CD14-positive monocyte (primary cell): ENCODE data around the gene PMM2. TPM values are rescaled to one million over a fixed set of nuclear protein-coding genes. Genes with fewer than 3 reads are reported as not detected.

Source experiments
- DNase-seq, 3 donors: peaks; one replicate each; pipeline ENCODE4 v3.0.0-alpha.2; 2011 to 2022
- H2AFZ ChIP-seq: 2 replicates; pipeline ENCODE4 v1.6.0; 2012; ENCODE audit warnings: mild to moderate bottlenecking, low read depth, low read length, inconsistent platforms; ENCODE audit not compliant: insufficient read depth, poor library complexity, severe bottlenecking
- H3K27ac ChIP-seq, 2 donors: 1 replicate in 1 of 2; 2 replicates in 1 of 2; pipeline ENCODE4 v1.5.1; 2012 to 2013; ENCODE audit warnings: low read length in 2 of 2, control low read depth in 1 of 2, inconsistent platforms in 1 of 2, low read depth in 1 of 2, mild to moderate bottlenecking in 1 of 2
- H3K27me3 ChIP-seq, 2 donors: one replicate each; pipeline versions ENCODE4 v1.6.0 to v1.6.1; 2011 to 2013; ENCODE audit warnings: low read length in 2 of 2; ENCODE audit not compliant: control insufficient read depth in 2 of 2, insufficient read depth in 2 of 2
- H3K36me3 ChIP-seq, 2 donors: replicated peaks in 1 of 2; 1 replicate in 1 of 2; 2 replicates in 1 of 2; pipeline versions ENCODE4 v1.5.1 to v1.6.1; 2012 to 2013; ENCODE audit warnings: low read length in 2 of 2, control low read depth in 1 of 2, inconsistent platforms in 1 of 2, mild to moderate bottlenecking in 1 of 2; ENCODE audit not compliant: insufficient read depth in 2 of 2, control insufficient read depth in 1 of 2
- H3K4me1 ChIP-seq, 2 donors: 1 replicate in 1 of 2; 2 replicates in 1 of 2; pipeline versions ENCODE4 v1.5.1 to v1.6.1; 2012 to 2013; ENCODE audit warnings: low read length in 2 of 2, control low read depth in 1 of 2, inconsistent platforms in 1 of 2, mild to moderate bottlenecking in 1 of 2, moderate library complexity in 1 of 2; ENCODE audit not compliant: insufficient read depth in 2 of 2, control insufficient read depth in 1 of 2
- H3K4me2 ChIP-seq: replicated peaks from 2 replicates; pipeline ENCODE3; 2012; ENCODE audit warnings: low read length, moderate library complexity, mild to moderate bottlenecking; ENCODE audit not compliant: poor library complexity, severe bottlenecking; ENCODE audit errors: extremely low read depth
- H3K4me3 ChIP-seq, 3 experiments: fragments of 200-600 bp in 1 of 3; sonication (generic) in 1 of 3; replicated peaks in 1 of 3; 1 replicate in 2 of 3; 2 replicates in 1 of 3; pipeline ENCODE4 v1.5.1; 2011 to 2013; ENCODE audit warnings: low read length in 3 of 3, mild to moderate bottlenecking in 3 of 3, control low read depth in 2 of 3, low read depth in 2 of 3, inconsistent platforms in 1 of 3, moderate library complexity in 1 of 3
- H3K79me2 ChIP-seq: 2 replicates; pipeline ENCODE4 v1.6.0; 2012; ENCODE audit warnings: mild to moderate bottlenecking, control low read depth, inconsistent platforms, low read length, moderate library complexity; ENCODE audit not compliant: insufficient read depth
- H3K9ac ChIP-seq: 2 replicates; pipeline ENCODE4 v1.6.0; 2017; ENCODE audit warnings: low read length, mild to moderate bottlenecking; ENCODE audit not compliant: insufficient read depth, poor library complexity, severe bottlenecking
- H3K9me3 ChIP-seq, 2 donors: replicated peaks in 1 of 2; 1 replicate in 1 of 2; 2 replicates in 1 of 2; pipeline versions ENCODE4 v1.5.1 to v1.6.1; 2012 to 2013; ENCODE audit warnings: low read length in 2 of 2, control low read depth in 1 of 2; ENCODE audit not compliant: control insufficient read depth in 1 of 2, insufficient read depth in 1 of 2
- H4K20me1 ChIP-seq: 2 replicates; pipeline ENCODE4 v1.6.0; 2012; ENCODE audit warnings: mild to moderate bottlenecking, low read length, control low read depth, moderate library complexity; ENCODE audit not compliant: insufficient read depth
- H3K27ac Mint-ChIP-seq, 7 donors: one replicate each; pipeline ENCODE4 v1.8.0; 2020; ENCODE audit warnings: mild to moderate bottlenecking in 7 of 7, mixed read lengths in 7 of 7, moderate library complexity in 6 of 7, inconsistent platforms in 2 of 7
- H3K27me3 Mint-ChIP-seq, 3 donors: one replicate each; pipeline ENCODE4 v1.8.0; 2021 to 2022; ENCODE audit warnings: low read depth in 3 of 3, mild to moderate bottlenecking in 3 of 3, mixed read lengths in 3 of 3, moderate library complexity in 3 of 3, inconsistent platforms in 1 of 3
- H3K36me3 Mint-ChIP-seq, 2 donors: one replicate each; pipeline ENCODE4 v1.8.0; 2020; ENCODE audit warnings: mixed read lengths in 2 of 2, inconsistent platforms in 1 of 2, mild to moderate bottlenecking in 1 of 2
- H3K4me1 Mint-ChIP-seq: one replicate; pipeline ENCODE4 v1.8.0; 2020; ENCODE audit warnings: mild to moderate bottlenecking, mixed read lengths
- H3K4me3 Mint-ChIP-seq, 2 donors: one replicate each; pipeline ENCODE4 v1.8.0; 2020; ENCODE audit warnings: mild to moderate bottlenecking in 2 of 2, mixed read lengths in 2 of 2, moderate library complexity in 1 of 2
- H3K9me3 Mint-ChIP-seq, 7 donors: one replicate each; pipeline ENCODE4 v1.8.0; 2020 to 2022; ENCODE audit warnings: mixed read lengths in 7 of 7, mild to moderate bottlenecking in 6 of 7, moderate library complexity in 6 of 7, inconsistent platforms in 2 of 7
- CTCF ChIP-seq: fragments of 200-600 bp; IDR thresholded peaks from one replicate; pipeline ENCODE4 v1.8.0; 2022; ENCODE audit warnings: antibody characterized with exemption, mild to moderate bottlenecking
- WGBS: methylation state at CpG from one replicate; pipeline ENCODE4 v1.1.5; 2013; ENCODE audit warnings: missing lambda C conversion rate; ENCODE audit not compliant: insufficient coverage; 5-methylcytosine and 5-hydroxymethylcytosine counted together
- intact Hi-C, 2 donors: fragments of 100-400 bp; cut with micrococcal nuclease; formaldehyde crosslinking; loops; one replicate each; pipeline versions ENCODE4 v1.15.0 to v1.15.1; 2023
- polyA plus RNA-seq, 3 donors: library from polyadenylated mRNA; depleted of rRNA in 1 of 3; unstranded in 2 of 3; stranded (reverse) in 1 of 3; fragments of 300-500 nt in 2 of 3; fragments of >200 nt in 1 of 3; fragmentation: Illumina TruSeq in 2 of 3; gene quantifications; 1 replicate in 2 of 3; 2 replicates in 1 of 3; pipeline ENCODE4 v1.2.3, GENCODE V29; 2012 to 2021

Gene PMM2
- polyA plus RNA-seq, 3 donors = 15.2 to 22.9 (median 17.8) TPM

GRCh38 chr16:8764525-8765250, 33.0 kb upstream of the PMM2 start:
- no peaks in the 10 kb centered on the region for H3K4me1 Mint-ChIP-seq
- no peak overlapping the region for H3K27ac ChIP-seq
- no peak overlapping the region for H3K4me2 ChIP-seq
- no peak overlapping the region for H3K4me3 Mint-ChIP-seq
- 93% methylated on average over 9 of the region's 18 CpGs for WGBS
- peak overlapping the region in 1 of 7 donors; percentile 25 for H3K27ac Mint-ChIP-seq
- H3K36me3 ChIP-seq = peaks cover 36 to 58% of the 10 kb centered on the region in 2 donors
- H3K27me3 ChIP-seq = no peaks in the 10 kb centered on the region
- no peak overlapping the region for H3K4me3 ChIP-seq
- H3K79me2 ChIP-seq = no peaks in the 10 kb centered on the region
- no peak for DNase-seq
- H3K9me3 Mint-ChIP-seq = peaks cover 0 to 2% (median 0%) of the 10 kb centered on the region in 7 donors
- intact Hi-C loops = no loop called here
- TF ChIP-seq CTCF = no peak
- H3K36me3 Mint-ChIP-seq = peaks cover 44 to 69% of the 10 kb centered on the region in 2 donors
- no peaks in the 10 kb centered on the region for H3K4me1 ChIP-seq
- H3K27me3 Mint-ChIP-seq = peaks cover 0 to 2% (median 0%) of the 10 kb centered on the region in 3 donors
- H3K9me3 ChIP-seq = no peaks in the 10 kb centered on the region
- H3K9ac ChIP-seq = no peak overlapping the region
- H2AFZ ChIP-seq = no peak overlapping the region
- H4K20me1 ChIP-seq = no peaks in the 10 kb centered on the region

GRCh38 chr16:8767176-8767575, 30.5 kb upstream of the PMM2 start:
- intact Hi-C loops = no loop called here
- Mint-ChIP-seq H3K27ac (no peak overlapping the region), H3K4me1 (no peaks in the 10 kb centered on the region), H3K4me3 (no peak overlapping the region), H3K9me3 (peaks cover 0 to under 1% (median 0%) of the 10 kb centered on the region in 7 donors), H3K27me3 (no peaks in the 10 kb centered on the region), H3K36me3 (peaks cover 39 to 73% of the 10 kb centered on the region in 2 donors)
- Histone ChIP-seq H2AFZ (no peak overlapping the region), H4K20me1 (no peaks in the 10 kb centered on the region), H3K9ac (no peak overlapping the region), H3K79me2 (no peaks in the 10 kb centered on the region), H3K36me3 (peaks cover 38 to 69% of the 10 kb centered on the region in 2 donors), H3K27ac (no peak overlapping the region), H3K9me3 (no peaks in the 10 kb centered on the region), H3K27me3 (no peaks in the 10 kb centered on the region), H3K4me2 (no peak overlapping the region), H3K4me3 (no peak overlapping the region), H3K4me1 (no peaks in the 10 kb centered on the region)
- 89% methylated on average over 5 of the region's 8 CpGs for WGBS
- no peak for DNase-seq
- TF ChIP-seq CTCF = no peak
